Smooth muscle cell of the umbilical artery (primary cell): ENCODE measurements around the gene MATR3. TPM values are rescaled to one million over a fixed set of nuclear protein-coding genes. Genes with fewer than 3 reads are reported as not detected.

ENCODE experiments used
- total RNA-seq: library from RNA; depleted of rRNA; stranded (reverse); fragments of >200 nt; gene quantifications from 2 replicates; pipeline ENCODE4 v1.2.3, GENCODE V29; 2014

The MATR3 gene, protein sequence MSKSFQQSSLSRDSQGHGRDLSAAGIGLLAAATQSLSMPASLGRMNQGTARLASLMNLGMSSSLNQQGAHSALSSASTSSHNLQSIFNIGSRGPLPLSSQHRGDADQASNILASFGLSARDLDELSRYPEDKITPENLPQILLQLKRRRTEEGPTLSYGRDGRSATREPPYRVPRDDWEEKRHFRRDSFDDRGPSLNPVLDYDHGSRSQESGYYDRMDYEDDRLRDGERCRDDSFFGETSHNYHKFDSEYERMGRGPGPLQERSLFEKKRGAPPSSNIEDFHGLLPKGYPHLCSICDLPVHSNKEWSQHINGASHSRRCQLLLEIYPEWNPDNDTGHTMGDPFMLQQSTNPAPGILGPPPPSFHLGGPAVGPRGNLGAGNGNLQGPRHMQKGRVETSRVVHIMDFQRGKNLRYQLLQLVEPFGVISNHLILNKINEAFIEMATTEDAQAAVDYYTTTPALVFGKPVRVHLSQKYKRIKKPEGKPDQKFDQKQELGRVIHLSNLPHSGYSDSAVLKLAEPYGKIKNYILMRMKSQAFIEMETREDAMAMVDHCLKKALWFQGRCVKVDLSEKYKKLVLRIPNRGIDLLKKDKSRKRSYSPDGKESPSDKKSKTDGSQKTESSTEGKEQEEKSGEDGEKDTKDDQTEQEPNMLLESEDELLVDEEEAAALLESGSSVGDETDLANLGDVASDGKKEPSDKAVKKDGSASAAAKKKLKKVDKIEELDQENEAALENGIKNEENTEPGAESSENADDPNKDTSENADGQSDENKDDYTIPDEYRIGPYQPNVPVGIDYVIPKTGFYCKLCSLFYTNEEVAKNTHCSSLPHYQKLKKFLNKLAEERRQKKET
- total RNA-seq: 232 and 333 TPM in 2 replicates

DNA sequence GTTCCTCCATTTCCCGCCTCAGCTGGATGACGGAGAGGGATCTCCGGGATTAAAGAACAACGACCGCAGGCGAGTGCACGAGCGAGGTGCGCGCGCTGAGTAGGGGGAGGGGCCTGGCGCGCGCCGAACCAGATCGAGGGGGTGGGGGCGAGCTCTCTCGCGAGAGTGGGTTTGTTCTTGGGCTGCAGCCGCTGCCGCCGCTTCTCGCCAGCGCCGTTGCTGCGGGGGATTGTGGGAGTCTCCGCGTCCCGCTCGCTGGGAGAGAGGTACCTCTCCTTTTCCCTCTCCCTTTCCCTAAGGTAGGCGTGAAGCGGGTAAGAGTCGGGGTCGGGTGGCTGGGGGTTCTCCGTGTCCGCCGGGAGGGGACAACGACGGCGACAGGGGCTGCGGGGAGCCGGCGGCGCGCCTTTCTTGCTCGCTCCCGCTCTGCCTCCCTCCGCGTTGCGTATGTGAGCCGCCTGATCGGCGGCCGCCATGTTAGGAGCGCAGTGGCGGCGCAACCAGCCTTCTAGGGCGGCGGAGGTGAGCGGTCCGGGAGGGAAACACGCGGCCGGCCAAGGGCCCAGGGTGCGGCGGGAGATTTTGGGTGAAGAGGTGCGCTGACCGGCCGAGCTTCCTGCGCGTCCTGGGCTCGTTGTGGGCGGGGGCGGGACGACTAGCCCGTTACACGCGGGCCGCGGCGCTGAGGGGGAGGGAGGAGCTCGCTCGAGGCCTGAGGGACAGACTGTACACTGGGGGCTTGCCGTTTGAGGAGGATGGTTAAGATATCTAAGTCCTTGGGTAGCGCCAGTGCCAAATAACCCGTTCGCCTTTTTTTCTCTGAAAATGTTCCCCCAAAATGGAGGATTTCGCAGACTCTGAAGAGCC, at the start of gene MATR3:
Gene MATR3 (plus strand): TSS at position 234 of the 867 bp plus-strand sequence. CDS start 13,676 bp downstream, outside the sequence.

DNA sequence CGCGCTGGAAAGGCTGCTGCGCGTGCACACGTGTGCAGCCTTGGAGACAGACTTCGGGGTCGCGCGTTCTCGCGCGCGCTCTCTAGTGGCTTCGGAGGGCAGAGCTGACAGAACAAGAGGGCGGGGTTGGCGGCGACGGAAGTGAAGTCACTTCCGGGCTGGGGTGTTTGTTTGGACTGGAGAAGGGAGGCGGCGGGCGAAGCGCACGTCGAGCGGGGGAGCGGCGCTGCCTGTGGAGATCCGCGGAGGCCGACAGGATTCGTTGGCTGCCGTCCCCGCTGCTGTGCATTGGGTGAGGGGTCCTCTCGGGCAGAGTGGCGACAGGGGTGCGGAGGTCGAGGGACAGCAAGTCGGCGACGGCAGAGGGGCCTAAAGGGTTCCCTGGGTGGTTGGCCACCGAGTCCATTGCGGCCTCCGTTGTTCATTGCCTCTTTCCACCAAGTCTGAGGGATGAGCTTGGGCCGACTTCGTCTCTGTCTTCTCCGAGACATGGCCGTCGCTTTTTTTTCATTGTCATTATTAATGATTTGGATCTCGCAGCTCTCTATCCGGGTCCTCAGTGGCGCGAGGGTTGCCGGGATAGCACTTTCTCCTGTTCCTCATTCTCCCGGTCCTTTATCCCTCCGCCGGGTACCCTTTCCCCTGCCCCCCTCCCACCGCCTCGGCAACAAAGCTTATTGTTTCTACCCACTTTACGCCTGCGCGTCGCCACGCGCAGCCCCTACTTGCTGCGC, 48.3 kb downstream of the MATR3 start, which contains the start of gene PAIP2:
Gene PAIP2 (plus strand): TSS at position 166 of the 734 bp plus-strand sequence. CDS start 21,931 bp downstream, outside the sequence.

Other genes with a start within 250 kb of the MATR3 start
- 93.1 and 188 TPM in 2 replicates for gene SIL1, start 95.4 kb upstream of the MATR3 start, total RNA-seq
- gene PAIP2, start 48.1 kb downstream of the MATR3 start, total RNA-seq: 56.3 and 60.0 TPM in 2 replicates
- gene SLC23A1, start 89.6 kb downstream of the MATR3 start, total RNA-seq: not detected in 2 replicates
- gene MZB1, start 96.2 kb downstream of the MATR3 start, total RNA-seq: not detected in 2 replicates
- gene PROB1, start 101.4 kb downstream of the MATR3 start, total RNA-seq: 0.59 and 0.78 TPM in 2 replicates
- 2.3 and 4.2 TPM in 2 replicates for gene SPATA24, start 110.3 kb downstream of the MATR3 start, total RNA-seq
- 12.5 and 13.4 TPM in 2 replicates for gene DNAJC18, start 145.8 kb downstream of the MATR3 start, total RNA-seq
- gene ECSCR, start 169.0 kb downstream of the MATR3 start, total RNA-seq: 0.30 and 0.74 TPM in 2 replicates
- not detected in 2 replicates for gene SMIM33, start 177.3 kb downstream of the MATR3 start, total RNA-seq
- 12.5 and 14.2 TPM in 2 replicates for gene STING1, start 189.0 kb downstream of the MATR3 start, total RNA-seq